NCI-H1105 (cell line): Measurements from ENCODE around the gene ANKRD49.
"Not testable (repeated sequence)": the region's sequence is repeated elsewhere in the genome, so short reads cannot be mapped to it uniquely, and the experiment has no call there.

ENCODE experiments used
- DNase-seq: peaks from one replicate; lab custom pipeline; 2025; lab: John Stamatoyannopoulos, UW

Gene ANKRD49, protein sequence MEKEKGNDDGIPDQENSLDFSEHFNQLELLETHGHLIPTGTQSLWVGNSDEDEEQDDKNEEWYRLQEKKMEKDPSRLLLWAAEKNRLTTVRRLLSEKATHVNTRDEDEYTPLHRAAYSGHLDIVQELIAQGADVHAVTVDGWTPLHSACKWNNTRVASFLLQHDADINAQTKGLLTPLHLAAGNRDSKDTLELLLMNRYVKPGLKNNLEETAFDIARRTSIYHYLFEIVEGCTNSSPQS

DNA sequence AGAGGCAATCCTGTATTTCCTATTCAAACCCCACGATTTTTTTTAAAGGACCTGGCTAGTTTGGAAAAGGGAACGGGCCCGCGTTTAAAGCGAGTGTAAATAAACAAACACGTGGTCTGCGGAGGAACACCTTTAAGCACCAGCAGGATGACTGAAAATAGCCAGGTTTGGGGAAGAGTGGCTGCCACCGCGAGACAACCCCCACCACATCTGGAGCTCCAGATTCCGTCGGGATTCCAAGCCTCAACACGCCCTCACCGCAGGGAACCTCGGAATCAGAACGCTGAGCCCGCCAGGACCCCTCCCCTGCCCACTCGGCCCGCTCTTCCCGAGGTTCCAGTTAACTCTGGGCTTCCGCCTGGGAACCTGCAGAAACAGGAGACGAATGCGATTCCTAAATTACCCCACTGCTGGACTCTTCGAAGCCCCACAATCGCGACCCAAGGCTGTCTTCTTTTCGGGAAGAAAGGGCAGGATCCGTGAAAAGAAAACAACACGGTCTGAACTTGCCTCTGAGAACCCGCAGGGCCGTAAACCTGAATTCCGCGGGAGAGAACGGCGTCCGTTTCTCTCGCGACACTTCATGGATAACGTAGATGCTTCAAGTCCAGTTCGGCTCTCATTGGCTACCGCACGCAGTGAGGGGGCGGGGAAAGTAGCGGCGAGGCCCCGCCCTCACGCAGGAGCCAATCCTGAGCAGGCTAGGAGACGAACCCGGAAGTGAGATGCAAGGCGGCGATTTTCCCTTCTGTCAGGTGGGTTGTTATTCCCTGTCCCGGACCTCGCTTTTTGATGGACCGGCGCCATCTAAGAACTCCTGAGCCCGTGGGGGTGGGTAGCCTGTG lies at the start of gene ANKRD49, which contains the start of gene MRE11:
ANKRD49 (plus strand) TSS at position 704 of the 845 bp plus-strand sequence. CDS start 2,710 bp downstream, outside the sequence.
MRE11 (minus strand) TSS at position 564 of the 845 bp plus-strand sequence. CDS start 1,043 bp downstream, outside the sequence.
- DNase-seq, result peak; percentile 98

DNA sequence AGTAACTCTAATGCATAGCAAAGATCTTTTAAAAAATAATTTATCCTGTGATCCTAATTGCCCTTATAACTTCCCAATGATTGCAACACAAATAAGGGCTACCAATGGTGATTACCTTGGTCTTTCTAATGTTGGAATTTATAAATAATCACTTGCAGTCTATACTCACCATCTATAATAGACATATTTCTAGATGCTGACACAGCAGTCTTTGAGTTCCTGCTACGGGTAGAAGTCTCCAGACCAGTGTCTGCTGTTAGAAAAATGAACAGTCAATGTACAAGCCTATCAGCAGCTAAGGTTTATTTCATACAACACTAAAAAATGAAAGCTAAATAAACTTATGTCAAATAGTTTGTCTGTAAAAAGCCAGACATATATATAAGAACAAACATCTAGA lies 48.1 kb upstream of the ANKRD49 start:
- no peak for DNase-seq

DNA sequence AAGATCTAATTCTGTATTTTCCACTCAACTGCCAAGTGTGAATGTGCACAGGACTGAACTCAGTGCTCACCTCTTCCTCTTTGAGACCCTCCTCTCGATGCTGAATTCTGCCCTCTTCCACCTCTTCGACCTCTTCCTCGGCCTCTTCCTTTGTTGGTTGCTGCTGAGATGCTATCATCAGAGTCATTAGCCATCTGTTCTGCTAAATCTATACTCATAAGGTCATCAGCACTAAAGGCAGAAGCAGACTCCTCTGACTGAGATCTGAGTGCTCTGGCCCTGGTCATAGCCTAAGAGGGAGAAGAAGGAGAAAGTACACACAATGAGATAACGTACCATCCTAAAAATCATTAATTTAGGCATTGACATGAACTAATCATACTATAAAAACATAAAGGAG lies 46.6 kb upstream of the ANKRD49 start:
- no peak for DNase-seq

DNA sequence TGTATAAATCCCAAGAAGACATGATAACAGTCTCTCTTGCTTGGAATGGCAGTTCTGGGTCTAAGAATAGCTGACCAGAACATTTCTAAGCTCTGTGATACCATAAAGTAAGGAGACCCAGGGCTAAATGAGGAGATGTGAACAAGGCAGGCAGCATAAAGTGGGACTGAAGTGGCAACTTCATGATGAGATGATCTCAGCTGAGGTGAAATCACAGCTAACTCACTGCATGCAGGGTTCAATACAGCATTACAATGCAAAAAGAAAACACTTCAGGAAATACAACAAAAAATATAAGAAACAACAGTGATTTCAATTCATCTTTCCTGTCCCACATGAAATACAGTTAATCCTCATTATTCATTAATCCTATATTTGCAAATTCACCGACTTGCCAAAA lies 44.8 kb upstream of the ANKRD49 start:
- no peak for DNase-seq

DNA sequence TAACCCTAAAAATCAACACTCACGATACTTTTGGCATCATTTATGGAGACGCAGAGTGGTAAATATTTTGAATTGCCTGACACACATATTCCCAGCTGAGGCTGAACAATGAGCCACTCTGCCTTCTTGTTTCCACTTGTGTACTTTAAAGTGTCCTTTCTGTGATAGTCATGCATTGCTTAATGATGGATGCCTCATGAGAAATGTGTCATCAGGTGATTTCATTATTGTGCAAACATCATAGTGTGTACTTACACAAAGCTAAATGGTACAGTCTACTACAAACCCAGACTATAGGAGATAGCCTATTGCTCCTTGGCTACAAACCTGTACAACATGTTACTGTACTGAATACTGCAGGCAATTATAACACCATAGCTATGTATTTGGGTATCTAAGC lies 44.3 kb upstream of the ANKRD49 start:
- DNase-seq, result no peak

DNA sequence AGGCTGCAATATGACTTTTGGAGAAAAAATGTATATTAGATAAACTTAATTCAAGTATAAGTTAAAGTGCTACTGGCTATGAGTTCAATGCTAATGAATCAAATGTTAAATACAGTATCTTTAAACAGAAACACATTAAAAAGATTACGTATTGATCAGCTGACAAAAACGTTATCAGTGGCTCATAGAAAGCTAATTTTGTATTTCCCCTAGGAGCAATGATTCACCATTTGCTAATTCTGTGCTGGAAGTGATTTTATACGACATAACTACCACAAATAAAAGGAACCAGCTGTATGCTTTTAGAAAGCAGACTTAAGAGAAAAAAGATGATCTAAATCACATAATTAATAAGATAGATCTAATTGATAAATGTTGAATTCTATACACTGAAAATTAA lies 43.7 kb upstream of the ANKRD49 start:
- DNase-seq, result no peak

DNA sequence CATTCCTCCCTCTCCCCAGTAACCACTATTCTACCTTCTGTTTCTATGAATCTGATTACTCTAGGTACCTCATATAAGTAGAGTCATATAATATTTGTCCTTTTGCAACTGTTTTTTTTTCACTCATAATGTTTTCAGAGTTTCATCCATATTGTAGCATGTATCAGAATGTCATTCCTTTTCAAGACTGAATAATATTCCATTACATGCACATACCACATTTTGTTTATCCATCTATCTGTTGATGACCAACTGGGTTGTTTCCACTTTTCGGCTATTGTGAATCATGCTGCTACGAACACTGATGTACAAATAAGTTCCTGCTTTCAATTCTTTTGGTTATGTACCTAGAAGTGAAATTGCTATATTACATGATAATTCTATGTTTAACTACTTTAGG lies 40.8 kb upstream of the ANKRD49 start:
- no peak for DNase-seq

DNA sequence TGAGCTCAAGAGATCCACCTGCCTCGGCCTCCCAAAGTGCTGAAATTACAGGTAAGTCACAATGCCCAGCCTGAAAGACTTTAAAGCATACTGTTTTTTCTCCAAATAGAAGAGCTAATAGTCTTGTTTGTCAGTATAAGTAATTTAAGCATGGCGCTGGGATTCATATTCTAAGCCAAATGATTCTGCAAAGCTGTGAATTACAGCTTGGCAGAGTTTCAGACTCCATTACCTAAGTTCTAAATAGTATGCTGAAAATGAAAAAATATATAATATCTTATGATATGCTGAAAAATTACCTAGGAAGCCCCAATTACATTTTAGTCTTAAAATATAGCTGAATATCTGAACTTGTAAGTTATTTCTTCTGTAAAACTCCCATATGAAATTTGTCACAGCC lies 39.5 kb upstream of the ANKRD49 start:
- DNase-seq, result no peak

DNA sequence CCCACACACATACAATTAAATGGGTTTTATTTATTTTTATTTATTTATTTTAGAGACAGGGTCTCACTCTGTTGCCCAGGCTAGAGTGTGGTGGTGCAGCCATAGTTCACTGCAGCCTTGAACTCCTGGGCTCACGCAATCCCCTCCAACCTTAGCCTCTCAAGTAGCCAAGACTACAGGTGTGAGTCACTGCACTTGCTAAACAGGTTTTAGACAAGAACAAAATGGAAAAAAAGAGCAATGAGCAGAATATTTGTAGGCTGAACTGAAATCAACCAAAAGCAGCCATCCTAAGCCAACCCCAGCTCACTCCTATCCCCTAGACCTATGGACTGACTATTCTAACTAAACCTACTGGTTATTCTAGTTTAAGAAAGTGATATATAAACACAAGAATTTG lies 37.9 kb upstream of the ANKRD49 start:
- DNase-seq, result no peak

DNA sequence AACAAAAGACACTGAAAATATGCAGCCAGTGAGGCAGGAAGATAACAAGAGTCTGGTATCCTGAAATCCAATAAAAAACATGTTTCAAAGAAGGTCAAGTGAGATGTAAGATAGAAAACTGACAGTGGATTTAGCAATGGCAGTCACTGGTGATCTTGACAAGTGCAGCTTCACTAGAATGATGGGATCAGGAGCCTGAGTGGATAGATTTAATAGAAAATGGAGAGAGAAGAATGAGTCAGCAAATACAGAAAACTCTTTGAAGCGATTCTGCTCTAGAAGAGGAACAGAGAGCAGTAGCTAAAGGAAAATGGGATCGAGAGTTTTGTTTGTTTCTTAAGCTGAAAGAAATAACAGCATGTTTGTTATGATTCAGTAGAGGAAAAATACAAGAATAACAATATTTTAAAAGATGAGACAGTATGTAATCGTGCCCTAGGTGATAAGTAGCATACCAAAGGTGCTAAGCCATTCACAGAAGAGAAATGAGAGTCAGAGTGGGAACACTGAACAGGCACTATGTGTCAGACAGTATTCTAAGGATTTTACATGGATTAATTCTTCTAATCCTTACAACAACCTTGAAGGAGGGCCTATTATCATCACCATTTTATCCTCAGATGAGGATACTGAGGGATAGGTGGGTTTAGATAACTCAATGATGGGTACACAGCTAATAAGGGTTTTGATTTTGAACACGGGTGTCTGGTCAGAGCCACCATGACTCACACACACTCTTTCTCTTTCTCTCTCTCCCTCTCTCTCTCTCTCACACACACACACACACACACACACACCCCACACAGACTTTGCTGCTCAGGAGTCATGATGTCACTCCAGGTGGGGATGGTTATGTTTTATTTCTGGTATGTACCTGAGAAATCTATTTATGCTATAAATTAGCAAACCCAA lies 36.4 kb upstream of the ANKRD49 start:
- no peak for DNase-seq

DNA sequence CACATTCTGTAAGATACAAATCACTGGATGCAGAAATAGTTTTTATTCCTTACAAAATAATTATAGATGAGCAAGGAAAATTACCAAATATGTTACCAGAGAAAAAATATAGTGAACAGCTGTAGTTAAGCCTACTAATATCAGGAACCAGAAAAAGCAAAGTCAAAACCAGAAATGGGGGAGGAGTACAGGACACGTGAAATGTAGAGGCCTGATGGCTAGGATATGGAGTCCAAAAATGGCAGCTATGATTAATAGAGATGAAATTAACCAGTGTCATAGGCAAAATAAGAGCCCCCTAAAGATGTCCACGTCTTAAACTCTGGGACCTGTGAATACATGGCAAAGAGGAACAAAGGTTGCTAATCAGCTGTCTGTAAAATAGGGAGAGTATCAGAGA lies 34.2 kb upstream of the ANKRD49 start:
- DNase-seq, result no peak

DNA sequence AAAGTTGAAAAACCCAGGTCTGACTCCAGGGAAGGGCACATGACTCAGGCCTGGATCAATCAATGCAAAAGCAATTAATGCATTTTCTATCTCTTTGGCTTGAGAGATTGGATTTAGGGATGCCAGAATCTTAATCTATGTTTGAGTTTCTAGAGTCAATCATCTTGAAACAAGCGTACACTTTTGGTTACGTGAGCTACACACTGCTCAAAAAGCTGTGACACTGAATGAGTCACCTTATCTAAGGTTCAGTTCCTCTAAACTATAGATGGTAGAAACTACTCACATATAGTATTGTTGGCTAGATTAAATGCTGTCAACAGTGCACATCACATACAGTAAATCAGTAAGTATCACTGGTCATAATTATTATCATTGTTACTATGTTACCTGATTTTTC lies 24.4 kb upstream of the ANKRD49 start:
- DNase-seq, result no peak

DNA sequence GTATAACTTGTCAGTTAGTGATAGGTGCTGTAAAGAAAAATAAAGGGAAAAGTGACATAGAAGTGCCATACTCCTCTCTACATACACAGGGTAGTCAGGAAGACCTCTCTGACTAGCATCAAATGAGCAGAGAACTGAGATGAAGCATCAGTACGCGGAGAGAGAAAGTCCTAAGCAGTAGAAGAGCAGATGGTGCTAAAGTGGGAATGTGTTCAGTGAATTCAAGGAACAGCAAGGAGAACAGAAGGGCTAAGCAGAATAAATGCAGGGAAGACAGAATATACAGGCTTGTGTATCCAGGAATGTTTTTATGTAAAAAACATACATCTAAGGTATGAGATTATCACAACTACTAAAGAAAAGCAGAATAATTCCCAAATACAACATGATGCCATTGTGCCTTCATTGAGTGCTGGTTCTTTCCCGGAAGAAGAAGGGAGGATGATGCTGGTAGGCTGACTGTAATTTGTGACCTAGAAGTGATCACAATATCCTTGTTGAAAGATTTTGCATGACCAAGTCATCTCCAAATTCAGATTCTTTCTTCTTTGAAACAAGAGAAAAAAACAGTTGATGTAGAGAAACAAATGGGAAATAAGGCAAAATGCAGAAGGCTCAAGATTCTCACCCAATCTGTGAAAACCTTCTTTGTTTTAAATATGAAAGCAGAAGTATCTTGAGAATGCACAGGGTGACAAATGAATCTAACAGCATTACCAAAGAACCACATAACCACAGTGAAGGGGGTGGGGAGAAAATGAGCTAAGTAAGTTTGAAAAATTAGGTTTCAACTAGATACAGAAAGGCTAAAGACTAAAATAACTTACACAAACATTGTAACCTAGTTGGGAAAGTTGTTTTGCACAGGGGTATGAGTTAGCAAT lies 20.6 kb upstream of the ANKRD49 start:
- no peak for DNase-seq

DNA sequence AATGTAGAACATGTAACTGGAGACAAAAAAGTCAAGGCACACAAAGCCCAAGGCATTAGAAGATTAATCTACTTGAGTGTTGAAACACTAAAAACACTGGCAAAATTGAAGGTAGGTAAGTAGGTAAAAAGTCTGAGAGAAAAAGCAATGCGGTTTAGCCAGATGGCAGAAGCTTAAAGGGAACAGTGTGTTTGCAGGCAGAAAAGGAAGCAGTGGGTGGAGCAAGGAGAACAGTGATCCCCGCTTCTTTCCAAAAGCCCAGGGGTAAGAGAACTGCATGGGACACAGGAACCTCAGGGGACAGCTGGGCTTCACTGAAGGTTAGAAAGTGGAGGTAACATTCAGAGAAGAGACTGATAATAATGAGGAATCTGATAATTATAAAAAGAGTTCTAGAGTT lies 16.2 kb upstream of the ANKRD49 start:
- no peak for DNase-seq

DNA sequence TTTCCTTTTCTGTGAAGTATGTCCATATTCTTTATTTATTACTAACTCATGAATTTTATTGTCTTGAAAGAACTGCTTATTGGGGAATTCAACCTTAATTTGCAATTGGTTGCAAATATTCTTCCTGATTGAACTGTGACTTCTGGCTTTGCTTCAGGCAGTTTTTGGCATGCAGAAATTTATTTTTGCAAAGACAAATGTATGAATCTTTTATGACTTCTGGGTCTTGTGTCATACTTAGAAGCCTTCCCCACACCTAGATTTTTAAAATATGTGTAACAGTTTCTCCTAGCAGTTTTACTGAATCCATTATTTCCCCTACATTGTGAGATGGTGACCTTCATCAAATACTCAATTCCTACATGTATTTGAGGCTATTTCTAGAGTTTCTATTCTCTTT lies 12.4 kb upstream of the ANKRD49 start:
- no peak for DNase-seq

DNA sequence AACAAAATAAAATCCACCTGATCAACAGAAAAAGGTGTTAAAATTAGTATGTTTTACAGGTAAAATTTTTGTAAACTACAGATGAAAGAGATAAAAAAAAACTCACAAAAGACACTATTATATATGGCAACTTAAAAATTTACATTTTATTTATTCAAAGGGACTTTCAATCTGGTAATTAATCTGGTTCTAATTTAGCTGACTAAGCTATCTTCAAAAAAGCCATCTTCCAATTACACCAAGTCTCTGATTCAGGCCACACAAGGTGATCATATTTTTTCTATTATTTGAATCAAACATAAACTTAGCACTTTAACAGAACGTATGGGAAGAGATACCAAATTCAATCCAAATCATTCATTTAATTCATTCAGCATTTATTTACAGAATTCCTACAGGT lies 7.7 kb upstream of the ANKRD49 start:
- DNase-seq, result no peak

DNA sequence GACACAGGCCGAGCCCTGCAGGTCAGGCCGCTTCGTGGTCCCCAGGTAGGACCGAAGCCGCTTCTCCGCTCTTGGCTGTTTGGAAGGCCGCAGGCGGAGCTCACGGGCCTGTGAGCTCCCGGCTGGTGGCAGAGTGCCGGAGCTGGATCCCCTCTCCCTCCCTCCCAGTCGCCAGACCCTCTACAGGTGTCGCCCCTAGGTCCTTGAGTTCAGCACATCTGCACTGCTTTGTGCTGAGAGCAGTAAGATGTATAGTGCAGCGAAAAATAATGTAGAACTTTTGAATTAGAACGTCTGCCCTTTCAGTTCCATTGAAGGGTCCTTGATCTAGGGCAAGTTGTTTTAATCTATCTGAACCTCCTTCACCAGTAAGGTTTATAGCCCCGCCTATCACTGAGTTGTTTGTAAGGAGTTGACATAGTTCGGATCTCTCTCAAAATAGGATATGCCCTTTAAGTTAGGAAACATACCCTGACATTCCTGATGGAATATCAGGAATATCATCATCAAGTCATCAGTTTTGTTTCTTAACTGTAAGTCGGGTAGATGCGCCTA lies 419 bp downstream of the ANKRD49 start:
- no peak for DNase-seq

DNA sequence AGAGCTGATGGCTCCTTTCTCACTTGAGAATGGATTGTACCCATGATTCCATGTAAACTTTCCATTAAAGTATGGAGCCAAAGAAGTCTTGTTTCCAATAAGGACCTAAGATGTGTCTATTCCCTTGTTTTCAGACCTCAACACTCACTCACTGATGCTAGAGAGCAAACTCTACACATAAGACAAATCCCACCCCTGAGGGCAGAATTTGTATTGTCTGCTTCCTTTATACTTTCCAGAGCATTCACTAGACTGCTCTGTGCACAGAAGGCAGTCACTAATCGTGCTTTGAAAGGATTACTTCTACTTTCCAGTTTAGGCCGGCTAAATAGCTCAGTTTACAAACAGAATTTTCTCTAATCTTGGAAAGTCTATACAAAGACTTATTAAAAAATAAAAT lies 6.4 kb downstream of the ANKRD49 start:
- no peak for DNase-seq

DNA sequence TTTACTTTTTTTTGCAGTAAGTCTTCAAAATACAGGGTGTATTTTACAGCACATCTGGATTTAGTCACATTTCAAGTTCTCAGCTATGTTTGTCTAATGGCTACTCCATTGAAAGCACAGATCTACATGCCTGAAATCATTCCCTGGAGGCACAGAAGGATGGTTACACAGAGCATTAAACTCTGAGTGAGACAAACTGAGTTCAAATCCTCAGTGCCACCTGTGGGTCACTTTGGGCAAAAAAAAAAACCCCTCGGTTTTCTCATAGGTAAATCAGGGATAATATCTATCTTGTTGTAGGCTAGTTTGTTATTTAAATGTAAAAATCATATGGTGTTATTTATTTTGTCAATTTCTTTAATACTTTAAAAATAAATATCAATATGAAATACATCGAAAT lies 7.7 kb downstream of the ANKRD49 start:
- no peak for DNase-seq

DNA sequence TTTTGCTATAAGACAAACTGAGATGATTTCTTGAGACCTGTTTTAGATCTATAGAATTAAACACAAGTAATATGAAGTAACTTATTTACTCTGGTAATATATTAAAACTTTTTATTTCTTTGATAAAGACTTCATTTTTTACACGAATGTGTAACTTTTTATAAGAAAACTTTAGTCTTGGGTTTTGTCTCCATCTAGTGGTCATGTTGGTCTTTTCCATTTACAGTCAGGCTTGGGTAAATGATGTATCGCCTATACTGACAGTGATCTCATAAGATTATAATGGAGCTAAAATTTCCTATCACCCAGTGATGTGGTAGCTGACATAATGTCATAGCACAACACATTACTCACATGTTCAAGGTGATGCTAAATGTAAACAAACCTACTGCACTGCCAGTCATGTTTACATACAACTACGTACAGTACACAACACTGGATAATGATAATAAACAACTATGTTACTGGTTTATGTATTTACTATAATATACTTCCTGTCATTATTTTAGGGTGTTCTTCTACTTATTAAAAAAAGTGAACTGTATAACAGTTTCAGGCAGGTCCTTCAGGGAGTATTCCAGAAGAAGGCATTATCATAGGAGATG lies 11.0 kb downstream of the ANKRD49 start:
- peak; percentile 27 for DNase-seq

DNA sequence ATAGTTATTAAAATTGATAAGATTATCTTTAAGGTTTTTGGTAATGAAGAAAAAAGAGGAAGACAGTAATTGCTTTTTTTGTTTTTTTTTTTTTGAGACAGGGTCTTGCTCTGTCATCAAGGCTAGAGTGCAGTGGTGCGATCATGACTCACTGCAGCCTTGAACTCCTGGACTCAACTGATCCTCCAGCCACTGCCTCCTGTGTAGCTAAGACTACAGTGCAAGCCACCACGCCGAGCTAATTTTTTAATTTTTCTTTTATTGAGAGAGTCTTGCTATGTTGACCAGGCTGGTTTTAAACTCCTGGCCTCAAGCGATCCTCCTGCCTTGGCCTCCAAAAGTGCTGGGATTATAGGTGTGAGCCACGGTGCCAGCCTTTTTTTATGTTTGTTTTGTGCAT lies 12.7 kb downstream of the ANKRD49 start:
- not testable (repeated sequence) for DNase-seq
